ENCODE measurements around the gene ERP44.
A peak's percentile ranks its signal among the peaks of the same experiment; 100 is the strongest.
"Not testable (repeated sequence)": the region's sequence is repeated elsewhere in the genome, so short reads cannot be mapped to it uniquely, and the experiment has no call there.

The ERP44 gene

GRCh38 chr9:100100146-100100667 lies 1.4 kb upstream of the ERP44 start:
- DNase-seq (ENCODE audit: low read depth in 2 of 2), result no peak

DNA sequence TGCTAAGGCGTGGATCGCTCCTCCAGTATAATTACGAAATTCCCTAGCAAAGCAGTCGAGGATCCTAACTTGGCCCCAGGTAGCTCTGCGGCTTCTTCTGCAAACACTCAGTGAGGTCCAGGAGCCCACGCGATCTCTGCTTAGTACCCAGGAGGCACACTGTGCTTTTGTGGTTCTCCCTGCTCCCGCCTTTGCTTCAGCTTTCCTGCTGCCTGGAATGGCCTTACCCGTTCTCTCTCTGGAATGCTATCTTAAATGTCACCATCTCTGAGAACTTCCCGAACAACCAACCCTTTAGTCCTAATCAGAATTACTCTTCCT lies 882 bp upstream of the ERP44 start:
- no peak for DNase-seq (ENCODE audit: low read depth in 2 of 2)

DNA sequence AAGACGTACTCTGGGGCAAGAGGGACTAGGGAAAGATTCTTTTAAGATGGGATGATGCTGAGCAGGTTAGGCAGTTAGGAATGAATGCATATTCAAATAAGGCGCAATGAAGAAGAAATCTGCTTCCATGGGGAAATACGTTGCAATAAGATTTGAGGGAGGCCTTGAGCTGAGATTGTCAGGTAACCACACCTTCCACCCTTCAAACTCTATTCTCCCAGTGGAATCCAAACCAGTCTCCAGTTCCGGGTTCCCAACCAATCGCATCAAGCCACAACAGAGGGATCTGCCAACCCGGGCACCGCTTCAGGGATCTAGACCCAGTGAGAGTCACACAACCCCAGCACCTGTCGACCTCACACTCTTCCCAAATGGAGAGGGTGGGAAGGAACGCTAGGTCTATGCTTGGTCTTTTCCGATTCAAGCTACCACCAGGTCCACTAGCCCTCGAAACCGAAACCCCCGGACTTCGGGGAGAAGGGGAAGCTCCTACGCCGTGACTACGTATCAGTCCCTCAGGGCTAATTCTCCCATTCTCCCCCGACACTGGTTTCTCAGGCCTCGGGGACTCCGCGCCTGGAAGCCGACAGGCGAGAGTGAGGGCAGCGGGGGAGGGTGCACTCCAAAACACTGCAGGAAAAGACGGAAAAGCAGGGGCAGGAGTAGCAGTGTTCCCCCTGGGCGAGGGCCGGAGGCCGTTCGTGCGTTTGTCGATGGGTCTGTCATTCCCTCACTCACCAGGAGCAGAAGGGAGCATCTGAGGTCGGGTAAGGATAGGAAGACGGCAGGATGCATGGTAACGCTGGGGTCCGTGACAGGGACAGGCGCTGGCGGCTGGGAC lies 534 bp downstream of the ERP44 start:
- peak in 1 of 2 donors; percentile 0 for DNase-seq (ENCODE audit: low read depth in 2 of 2)

GRCh38 chr9:100096378-100096916 lies 2.4 kb downstream of the ERP44 start:
- DNase-seq (ENCODE audit: low read depth in 2 of 2), result no peak

DNA sequence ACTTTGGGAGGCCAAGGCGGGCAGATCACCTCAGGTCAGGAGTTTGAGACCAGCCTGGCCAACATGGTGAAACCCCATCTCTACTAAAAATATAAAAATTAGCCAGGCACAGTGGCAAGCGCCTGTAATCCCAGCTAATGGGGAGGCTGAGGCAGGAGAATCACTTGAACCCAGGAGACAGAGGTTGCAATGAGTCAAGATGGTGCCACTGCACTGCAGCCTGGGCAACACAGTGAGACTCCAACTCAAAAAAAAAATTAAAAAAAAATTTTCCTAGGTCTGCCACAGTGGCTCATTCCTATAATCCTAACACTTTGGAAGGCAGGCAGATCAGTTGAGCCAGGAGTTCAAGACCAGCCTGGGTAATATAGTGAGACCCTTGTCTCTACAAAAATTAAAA lies 4.4 kb downstream of the ERP44 start:
- DNase-seq (ENCODE audit: low read depth in 2 of 2), result not testable (repeated sequence)

DNA sequence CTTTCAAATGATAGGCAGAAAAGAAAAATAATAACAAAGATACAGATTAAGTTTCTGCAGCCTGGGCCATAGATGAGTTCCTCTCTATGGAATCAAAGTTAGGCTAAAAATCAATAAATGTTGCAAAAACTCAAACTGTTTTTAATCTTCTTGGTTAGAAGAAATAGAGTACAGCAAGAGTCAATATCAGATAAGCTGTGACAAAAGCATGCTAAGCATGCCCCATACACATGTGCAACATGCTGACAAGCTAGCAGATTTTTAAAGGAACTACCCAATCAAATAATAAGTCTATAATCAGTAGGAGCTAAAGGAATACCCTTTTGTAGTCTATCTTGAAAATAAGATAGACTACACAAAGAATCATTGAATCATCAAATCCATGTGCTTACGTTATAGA lies 6.7 kb downstream of the ERP44 start:
- no peak for DNase-seq (ENCODE audit: low read depth in 2 of 2)

- DNase-seq (ENCODE audit: low read depth in 2 of 2), result no peak
Measured at GRCh38 chr9:100091650-100092049, 7.2 kb downstream of the ERP44 start.

GRCh38 chr9:100090880-100091279 lies 7.9 kb downstream of the ERP44 start:
- DNase-seq (ENCODE audit: low read depth in 2 of 2), result no peak

GRCh38 chr9:100088202-100088601 lies 10.6 kb downstream of the ERP44 start:
- no peak for DNase-seq (ENCODE audit: low read depth in 2 of 2)

DNA sequence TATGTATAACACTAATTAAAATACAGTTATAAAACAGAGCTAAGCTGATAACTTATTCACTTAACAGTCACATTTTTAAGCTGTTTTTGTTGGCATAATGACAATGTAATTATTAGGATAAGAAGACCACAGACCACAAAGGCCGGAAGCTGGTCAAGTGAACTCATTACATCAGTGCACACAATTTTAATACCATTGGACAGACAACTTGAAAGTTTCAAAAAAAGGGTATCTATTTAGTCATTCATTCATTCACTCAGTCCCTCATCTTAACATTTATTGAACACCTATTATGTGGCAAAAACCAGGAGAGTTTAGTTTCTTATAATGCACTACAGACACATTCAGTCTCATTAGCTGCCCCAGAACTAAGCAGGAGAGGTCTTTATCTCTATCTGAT lies 11.6 kb downstream of the ERP44 start:
- no peak for DNase-seq (ENCODE audit: low read depth in 2 of 2)

GRCh38 chr9:100086097-100086635 lies 12.6 kb downstream of the ERP44 start:
- DNase-seq (ENCODE audit: low read depth in 2 of 2), result no peak

DNA sequence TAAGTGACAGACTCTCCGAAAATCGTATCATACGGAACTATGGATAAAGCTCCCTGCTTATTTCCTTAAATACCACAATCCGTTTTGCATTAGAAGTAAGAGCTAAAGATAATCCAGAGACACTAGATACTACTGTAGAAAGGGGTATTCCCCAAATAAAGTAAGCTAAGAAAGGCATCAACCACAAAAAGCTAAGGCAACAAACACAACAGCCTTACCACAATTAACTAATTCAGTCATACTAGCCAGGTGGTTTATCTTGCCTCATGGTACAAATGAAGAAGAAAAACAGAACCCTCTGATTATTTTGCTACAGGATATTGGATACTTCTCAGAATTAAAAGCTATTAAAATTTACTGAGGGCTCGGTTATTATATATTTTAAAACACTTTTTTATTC lies 14.1 kb downstream of the ERP44 start:
- no peak for DNase-seq (ENCODE audit: low read depth in 2 of 2)

GRCh38 chr9:100084128-100084453 lies 14.7 kb downstream of the ERP44 start:
- DNase-seq (ENCODE audit: low read depth in 2 of 2), result no peak

- DNase-seq (ENCODE audit: low read depth in 2 of 2), result no peak
Measured at GRCh38 chr9:100083448-100084127, 15.2 kb downstream of the ERP44 start.

- no peak for DNase-seq (ENCODE audit: low read depth in 2 of 2)
Measured at GRCh38 chr9:100082782-100083181, 16.0 kb downstream of the ERP44 start.

- DNase-seq (ENCODE audit: low read depth in 2 of 2), result not testable (repeated sequence)
Measured at GRCh38 chr9:100076256-100076655, 22.5 kb downstream of the ERP44 start.

DNA sequence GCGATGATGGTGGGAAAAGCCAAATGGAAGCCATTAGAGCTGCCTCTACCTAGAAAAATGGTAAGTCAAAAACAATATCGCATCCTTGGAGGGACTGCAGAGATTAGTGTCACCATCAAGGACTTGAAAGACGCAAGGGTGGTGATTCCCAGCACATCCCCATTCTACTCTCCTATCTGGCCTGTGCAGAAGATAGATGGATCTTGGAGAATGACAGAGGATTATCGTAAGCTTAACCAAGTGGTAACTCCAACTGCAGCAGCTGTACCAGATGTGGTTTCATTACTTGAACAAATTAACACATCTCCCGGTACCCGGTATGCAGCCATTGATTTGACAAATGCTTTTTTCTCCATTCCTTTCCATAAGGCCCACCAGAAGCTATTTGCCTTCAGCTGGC lies 23.8 kb downstream of the ERP44 start:
- DNase-seq (ENCODE audit: low read depth in 2 of 2), result no peak

DNA sequence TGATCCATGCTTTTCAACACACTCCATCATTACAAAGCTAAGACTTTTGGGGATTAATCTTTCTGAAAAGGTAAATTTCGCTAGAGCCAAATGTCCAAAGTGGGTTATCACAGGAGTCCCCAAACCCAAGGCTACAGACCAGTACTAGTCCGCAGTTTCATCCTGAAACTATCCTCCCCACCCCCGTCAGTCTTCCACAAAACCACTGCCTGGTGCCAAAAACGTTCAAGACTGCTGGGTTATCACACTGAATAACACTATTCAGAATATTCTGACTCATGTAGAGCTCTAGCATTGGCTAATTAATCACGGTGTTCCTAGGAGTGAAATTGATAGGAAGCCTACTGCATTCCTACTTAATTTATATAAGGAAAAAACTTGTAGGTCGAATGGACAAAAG lies 24.7 kb downstream of the ERP44 start:
- DNase-seq (ENCODE audit: low read depth in 2 of 2), result no peak

DNA sequence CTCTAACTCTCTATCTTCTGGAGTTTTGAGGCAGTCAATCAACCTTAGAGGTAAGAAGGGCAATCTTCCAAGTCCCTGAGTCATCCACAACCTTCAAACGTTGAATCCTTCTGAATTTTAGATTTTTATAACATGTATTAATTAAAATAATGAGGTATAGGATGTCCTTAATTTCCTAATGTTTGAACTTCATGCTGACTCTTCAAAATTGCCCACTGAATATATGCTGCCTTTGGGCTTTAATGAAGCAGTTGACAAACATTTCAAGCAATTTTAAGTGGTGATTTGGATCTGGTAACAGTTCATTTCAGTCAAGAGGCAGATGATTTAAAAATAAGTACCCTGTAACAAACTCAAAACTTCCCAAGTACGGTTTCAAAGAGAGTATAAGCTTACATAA lies 26.0 kb downstream of the ERP44 start:
- no peak for DNase-seq (ENCODE audit: low read depth in 2 of 2)

DNA sequence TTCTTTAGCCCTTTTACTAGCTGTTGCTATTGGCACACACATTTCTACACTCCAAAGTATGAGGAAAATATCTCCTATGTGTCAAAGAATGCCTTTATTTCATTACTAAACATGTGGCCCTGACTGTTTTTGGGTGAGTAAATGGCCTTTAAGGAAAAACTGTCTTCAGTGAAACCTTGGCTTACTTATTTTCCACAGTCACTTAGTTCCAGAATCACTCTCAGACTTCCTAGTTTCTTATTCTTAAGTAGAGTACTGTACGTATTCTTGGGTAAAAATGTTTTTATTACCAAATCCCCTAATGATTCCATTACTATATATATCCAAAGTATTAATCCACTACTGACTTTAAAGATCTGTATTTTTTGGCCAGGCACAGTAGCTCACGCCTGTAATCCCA lies 27.5 kb downstream of the ERP44 start:
- DNase-seq (ENCODE audit: low read depth in 2 of 2), result no peak

DNA sequence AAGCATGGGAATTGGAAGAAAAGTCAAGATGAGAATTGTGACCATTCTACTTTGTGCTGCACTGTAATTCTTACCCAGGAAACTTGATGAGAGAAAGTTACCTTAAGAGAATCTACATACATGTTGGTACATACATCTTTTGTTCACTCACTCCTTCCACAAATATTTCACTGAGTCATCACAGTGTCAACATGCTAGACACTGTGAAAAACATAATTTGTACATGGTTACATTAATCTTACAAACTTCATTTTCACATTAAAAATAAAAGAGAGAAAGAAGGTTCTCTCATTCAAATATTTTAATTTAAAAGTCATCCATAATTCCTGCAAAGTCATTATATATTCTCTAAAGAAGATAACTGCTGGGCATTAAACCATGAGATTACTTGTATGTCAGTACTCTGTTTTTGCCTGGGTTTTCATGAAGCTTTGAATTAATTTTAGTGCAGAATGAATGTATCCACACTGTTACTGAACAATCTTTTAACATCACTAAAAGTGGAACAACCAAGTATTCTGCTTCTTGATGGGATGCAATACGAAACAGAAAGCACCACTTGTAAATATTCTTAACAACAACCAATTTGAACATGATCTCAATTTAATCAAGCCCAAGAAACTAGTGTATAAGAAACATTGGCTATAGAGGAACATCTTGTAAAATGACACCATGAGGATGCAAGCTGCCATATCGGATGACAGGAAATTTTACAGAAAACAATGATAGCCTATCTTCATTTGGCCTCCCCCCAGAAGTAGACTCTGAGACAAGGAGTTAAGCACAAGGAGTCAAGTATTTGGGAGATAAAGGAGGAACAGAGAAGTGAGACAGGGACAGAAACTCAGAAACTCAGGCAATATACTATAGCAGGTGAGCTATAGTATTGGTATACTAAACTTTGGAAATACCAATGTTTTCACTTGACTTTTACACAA lies 28.4 kb downstream of the ERP44 start:
- no peak for DNase-seq (ENCODE audit: low read depth in 2 of 2)

DNA sequence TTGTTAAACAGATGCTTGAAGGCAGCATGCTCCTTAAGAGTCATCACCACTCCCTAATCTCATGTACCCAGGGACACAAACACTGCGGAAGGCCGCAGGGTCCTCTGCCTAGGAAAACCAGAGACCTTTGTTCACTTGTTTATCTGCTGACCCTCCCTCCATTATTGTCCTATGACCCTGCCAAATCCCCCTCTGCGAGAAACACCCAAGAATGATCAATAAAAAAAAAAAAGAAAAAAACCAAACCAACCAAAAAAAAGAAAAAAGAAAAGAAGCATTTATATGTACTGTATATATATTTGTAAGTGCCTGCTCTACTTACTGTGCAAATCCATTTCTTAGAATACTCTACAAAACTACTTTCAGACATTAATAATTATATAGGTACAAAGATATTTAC lies 29.7 kb downstream of the ERP44 start:
- not testable (repeated sequence) for DNase-seq (ENCODE audit: low read depth in 2 of 2)

All from stimulated activated CD8-positive, alpha-beta memory T cell treated with anti-CD3 and anti-CD28 coated beads, Interleukin-2, amount 100 ng/mL, for 48 hours (primary cell).